Suprapubic skin (tissue), 4 donors: Measurements from ENCODE around the gene SAMHD1.

ENCODE experiments used
- CTCF ChIP-seq, 2 donors: fragments of 200-600 bp in 1 of 2; fragments of 450-650 bp in 1 of 2; sonication (generic) in 1 of 2; IDR thresholded peaks; one replicate each; pipeline ENCODE4 v1.5.1; 2016 to 2019; ENCODE audit warnings: antibody characterized with exemption in 2 of 2, mild to moderate bottlenecking in 1 of 2, moderate library complexity in 1 of 2
- EP300 ChIP-seq: sonication (generic); formaldehyde crosslinking; IDR thresholded peaks from one replicate; pipeline ENCODE4 v1.6.1; 2017; ENCODE audit warnings: antibody characterized with exemption
- POLR2A ChIP-seq, 2 donors: fragments of 450-650 bp; IDR thresholded peaks; one replicate each; pipeline ENCODE4 v1.6.1; 2017; ENCODE audit warnings: antibody characterized with exemption in 2 of 2, mild to moderate bottlenecking in 2 of 2, moderate library complexity in 2 of 2
- POLR2AphosphoS5 ChIP-seq, 3 donors: sonication (generic); formaldehyde crosslinking; IDR thresholded peaks; one replicate each; pipeline ENCODE4 v1.6.1; 2017; ENCODE audit warnings: antibody characterized with exemption in 3 of 3

GRCh38 chr20:36855241-36855657 is 96.3 kb downstream of the SAMHD1 start:
- TF ChIP-seq CTCF (IDR thresholded peaks at IDR 0.05) (no peak), POLR2A (IDR thresholded peaks at IDR 0.05) (no peak), POLR2AphosphoS5 (IDR thresholded peaks at IDR 0.05) (no peak), EP300 (no peak)
